GM23338 (cell line): ENCODE measurements around the gene CACNA2D1. TPM values are rescaled to one million over a fixed set of nuclear protein-coding genes. Genes with fewer than 3 reads are reported as not detected.

Source experiments
- ATAC-seq: fragments of 200-7000 bp; cut with Tn5 transposase; 3 replicates; pipeline ENCODE4 v1.9.1; 2020
- DNase-seq: peaks from one replicate; pipeline ENCODE4 v3.0.0-alpha.2; 2015; ENCODE audit warnings: low spot score
- H2AFZ ChIP-seq: fragments of 200-600 bp; sonication (generic); 2 replicates; pipeline ENCODE4 v1.8.0; 2016; ENCODE audit warnings: antibody characterized with exemption, mild to moderate bottlenecking, moderate library complexity
- H3F3A ChIP-seq: fragments of 200-600 bp; sonication (generic); replicated peaks from 2 replicates; pipeline ENCODE4 v1.8.0; 2017; ENCODE audit warnings: antibody characterized with exemption, mixed run types, low read depth
- H3K27ac ChIP-seq: fragments of 200-600 bp; sonication (generic); 2 replicates; pipeline ENCODE4 v1.6.1; 2016; ENCODE audit warnings: low read depth
- H3K27me3 ChIP-seq: fragments of 200-600 bp; sonication (generic); 2 replicates; pipeline ENCODE4 v1.8.0; 2016; ENCODE audit warnings: mild to moderate bottlenecking, mixed run types, moderate library complexity; ENCODE audit not compliant: insufficient read depth
- H3K36me3 ChIP-seq: fragments of 200-600 bp; sonication (generic); 2 replicates; pipeline ENCODE4 v1.8.0; 2016; ENCODE audit warnings: mild to moderate bottlenecking; ENCODE audit not compliant: insufficient read depth
- H3K4me1 ChIP-seq: fragments of 200-600 bp; sonication (generic); 2 replicates; pipeline ENCODE4 v1.8.0; 2016; ENCODE audit warnings: mild to moderate bottlenecking, moderate library complexity; ENCODE audit not compliant: insufficient read depth
- H3K4me2 ChIP-seq: fragments of 200-600 bp; sonication (generic); 2 replicates; pipeline ENCODE4 v1.7.1; 2017; ENCODE audit warnings: mixed run types
- H3K4me3 ChIP-seq: fragments of 200-600 bp; sonication (generic); 2 replicates; pipeline ENCODE4 v1.6.1; 2016; ENCODE audit warnings: mixed run types
- H3K79me2 ChIP-seq: fragments of 200-600 bp; sonication (generic); replicated peaks from 2 replicates; pipeline ENCODE4 v1.8.0; 2017; ENCODE audit warnings: mild to moderate bottlenecking; ENCODE audit not compliant: insufficient read depth
- H3K9me2 ChIP-seq: fragments of 200-600 bp; sonication (generic); 2 replicates; pipeline ENCODE4 v1.8.0; 2017; ENCODE audit not compliant: insufficient read depth
- H4K20me1 ChIP-seq: fragments of 200-600 bp; sonication (generic); replicated peaks from 2 replicates; pipeline ENCODE4 v1.8.0; 2017; ENCODE audit warnings: mild to moderate bottlenecking; ENCODE audit not compliant: insufficient read depth
- H3K27ac Mint-ChIP-seq: 2 replicates; pipeline ENCODE4 v1.8.0; 2020; ENCODE audit warnings: inconsistent platforms, mild to moderate bottlenecking, moderate library complexity, mixed read lengths
- H3K27me3 Mint-ChIP-seq: 3 replicates; pipeline ENCODE4 v1.8.0; 2022; ENCODE audit warnings: low read depth, mild to moderate bottlenecking, moderate library complexity, mixed read lengths, inconsistent platforms; ENCODE audit not compliant: insufficient read depth, poor library complexity
- H3K36me3 Mint-ChIP-seq: 3 replicates; pipeline ENCODE4 v1.8.0; 2021; ENCODE audit warnings: low read depth, mild to moderate bottlenecking, inconsistent platforms, moderate library complexity, mixed read lengths
- H3K4me1 Mint-ChIP-seq: 3 replicates; pipeline ENCODE4 v1.8.0; 2020; ENCODE audit warnings: mild to moderate bottlenecking, inconsistent platforms, mixed read lengths
- H3K4me3 Mint-ChIP-seq: 3 replicates; pipeline ENCODE4 v1.8.0; 2021; ENCODE audit warnings: moderate library complexity, mild to moderate bottlenecking, inconsistent platforms, mixed read lengths
- H3K9me3 Mint-ChIP-seq: 3 replicates; pipeline ENCODE4 v1.8.0; 2020; ENCODE audit warnings: moderate library complexity, mild to moderate bottlenecking, inconsistent platforms, mixed read lengths
- CTCF ChIP-seq, 2 experiments: fragments of 200-600 bp in 1 of 2; sonication (generic) in 1 of 2; conservative IDR thresholded peaks; 2 replicates each; pipeline versions ENCODE4 v1.5.1 to v1.6.1; 2016 to 2017; ENCODE audit warnings: antibody characterized with exemption in 2 of 2, low read depth in 2 of 2, mild to moderate bottlenecking in 2 of 2, moderate library complexity in 1 of 2
- ETS1 ChIP-seq: IDR thresholded peaks from 2 replicates; pipeline ENCODE4 v1.6.1; 2016; ENCODE audit warnings: antibody characterized with exemption
- EZH2 ChIP-seq: fragments of 200-600 bp; sonication (generic); IDR thresholded peaks from one replicate; pipeline ENCODE4 v1.8.0; 2017; ENCODE audit warnings: antibody characterized with exemption, mild to moderate bottlenecking, low read depth; ENCODE audit not compliant: unreplicated experiment
- EZH2phosphoT487 ChIP-seq: fragments of 200-600 bp; sonication (generic); IDR thresholded peaks from one replicate; pipeline ENCODE4 v1.8.1; 2018; ENCODE audit warnings: antibody characterized with exemption; ENCODE audit not compliant: unreplicated experiment
- JUNB ChIP-seq: IDR thresholded peaks from one replicate; pipeline ENCODE4 v1.6.1; 2016; ENCODE audit warnings: antibody characterized with exemption; ENCODE audit not compliant: unreplicated experiment
- NANOG ChIP-seq: IDR thresholded peaks from 2 replicates; pipeline ENCODE4 v1.6.1; 2016; ENCODE audit warnings: antibody characterized with exemption, borderline replicate concordance
- STAT1 ChIP-seq: IDR thresholded peaks from one replicate; pipeline ENCODE4 v1.6.1; 2016; ENCODE audit warnings: antibody characterized with exemption; ENCODE audit not compliant: unreplicated experiment
- ZNF331 ChIP-seq: fragments of 250-450 bp; sonication (Bioruptor Pico); IDR thresholded peaks from 2 replicates; pipeline ENCODE4 v1.5.0; 2020; ENCODE audit warnings: low read depth, mild to moderate bottlenecking, moderate library complexity
- polyA plus RNA-seq: library from polyadenylated mRNA; unstranded; fragments of >200 nt; fragmentation: Nextera tagmentation; extraction: Ambion mirVana; gene quantifications from 2 replicates; pipeline ENCODE4 v1.2.1, GENCODE V29; 2016
- total RNA-seq: library from RNA; depleted of rRNA; stranded (reverse); fragments of >200 nt; shearing (Covaris generic); gene quantifications from 2 replicates; pipeline ENCODE4 v1.2.3, GENCODE V29; 2014

CACNA2D1 gene
- total and polyA plus RNA-seq, 2 experiments from 2014 or later = 7.0 to 20.4 TPM

GRCh38 chr7:82234457-82235049, 209.0 kb downstream of the CACNA2D1 start:
- Mint-ChIP-seq H3K27ac (no peak overlapping the region), H3K27me3 (peaks cover 1% of the 10 kb centered on the region), H3K4me1 (peaks cover 24% of the 10 kb centered on the region), H3K9me3 (no peaks in the 10 kb centered on the region), H3K36me3 (no peaks in the 10 kb centered on the region), H3K4me3 (no peak overlapping the region)
- Histone ChIP-seq H3K4me3 (no peak overlapping the region), H3K36me3 (no peaks in the 10 kb centered on the region), H3K79me2 (no peaks in the 10 kb centered on the region), H3K9me2 (no peaks in the 10 kb centered on the region), H4K20me1 (no peaks in the 10 kb centered on the region), H3K4me2 (no peak overlapping the region), H3K27ac (no peak overlapping the region), H3K27me3 (no peaks in the 10 kb centered on the region), H3K4me1 (peaks cover 8% of the 10 kb centered on the region), H2AFZ (no peak overlapping the region), H3F3A (no peaks in the 10 kb centered on the region)
- no peak for TF ChIP-seq STAT1
- peak in 1 of 2 experiments; percentile 89; a peak in 3 of 4 replicates for TF ChIP-seq CTCF (conservative IDR thresholded peaks at IDR 0.05; ENCODE audit: low read depth in 2 of 2)
- peak; percentile 74 for DNase-seq
- no peak for ATAC-seq

- Histone ChIP-seq H3K27me3 (no peaks in the 10 kb centered on the region), H3K9me2 (no peaks in the 10 kb centered on the region), H3F3A (no peaks in the 10 kb centered on the region), H3K4me3 (no peak overlapping the region), H3K27ac (peak overlapping the region; percentile 11; the same call in 1 of the 2 replicates), H3K4me1 (peaks cover 8% of the 10 kb centered on the region), H4K20me1 (no peaks in the 10 kb centered on the region), H2AFZ (no peak overlapping the region), H3K4me2 (no peak overlapping the region), H3K36me3 (no peaks in the 10 kb centered on the region), H3K79me2 (no peaks in the 10 kb centered on the region)
- no peaks in the 10 kb centered on the region for H3K9me3 Mint-ChIP-seq
- DNase-seq (peak; percentile 33), ATAC-seq (peak; percentile 70)
- no peaks in the 10 kb centered on the region for H3K36me3 Mint-ChIP-seq
- H3K4me1 Mint-ChIP-seq = peaks cover 23% of the 10 kb centered on the region
- peak overlapping the region; percentile 82 for H3K27ac Mint-ChIP-seq
- peaks cover 1% of the 10 kb centered on the region for H3K27me3 Mint-ChIP-seq
- no peak overlapping the region for H3K4me3 Mint-ChIP-seq
- TF ChIP-seq EZH2 (no peak), ETS1 (no peak), EZH2phosphoT487 (no peak), ZNF331 (CRISPR knock-in tag) (no peak), JUNB (no peak), NANOG (no peak), CTCF (conservative IDR thresholded peaks at IDR 0.05; ENCODE audit: low read depth in 2 of 2) (no peak)
Measured at GRCh38 chr7:82230811-82231581, 212.6 kb downstream of the CACNA2D1 start.
